ENCODE data around the gene SSBP4.

Gene SSBP4

GRCh38 chr19:18430417-18431144, 11.4 kb downstream of the SSBP4 start:
- no peaks in the 10 kb centered on the region for H3K36me3 ChIP-seq (ENCODE audit: control insufficient read depth, insufficient read depth, low read length, severe bottlenecking)
- H3K9me3 ChIP-seq (ENCODE audit: control insufficient read depth, low read length), result no peaks in the 10 kb centered on the region
- H3K27me3 ChIP-seq (replicated peaks; ENCODE audit: control insufficient read depth, insufficient read depth, low read length), result no peaks in the 10 kb centered on the region
- no peak for DNase-seq (ENCODE audit: low read depth)
- H3K4me1 ChIP-seq (ENCODE audit: control insufficient read depth, insufficient read depth, low read length), result peaks cover 15% of the 10 kb centered on the region
- no peak overlapping the region for H3K9ac ChIP-seq (ENCODE audit: low read length)
- no peak overlapping the region for H3K4me3 ChIP-seq (ENCODE audit: low read length)

DNA sequence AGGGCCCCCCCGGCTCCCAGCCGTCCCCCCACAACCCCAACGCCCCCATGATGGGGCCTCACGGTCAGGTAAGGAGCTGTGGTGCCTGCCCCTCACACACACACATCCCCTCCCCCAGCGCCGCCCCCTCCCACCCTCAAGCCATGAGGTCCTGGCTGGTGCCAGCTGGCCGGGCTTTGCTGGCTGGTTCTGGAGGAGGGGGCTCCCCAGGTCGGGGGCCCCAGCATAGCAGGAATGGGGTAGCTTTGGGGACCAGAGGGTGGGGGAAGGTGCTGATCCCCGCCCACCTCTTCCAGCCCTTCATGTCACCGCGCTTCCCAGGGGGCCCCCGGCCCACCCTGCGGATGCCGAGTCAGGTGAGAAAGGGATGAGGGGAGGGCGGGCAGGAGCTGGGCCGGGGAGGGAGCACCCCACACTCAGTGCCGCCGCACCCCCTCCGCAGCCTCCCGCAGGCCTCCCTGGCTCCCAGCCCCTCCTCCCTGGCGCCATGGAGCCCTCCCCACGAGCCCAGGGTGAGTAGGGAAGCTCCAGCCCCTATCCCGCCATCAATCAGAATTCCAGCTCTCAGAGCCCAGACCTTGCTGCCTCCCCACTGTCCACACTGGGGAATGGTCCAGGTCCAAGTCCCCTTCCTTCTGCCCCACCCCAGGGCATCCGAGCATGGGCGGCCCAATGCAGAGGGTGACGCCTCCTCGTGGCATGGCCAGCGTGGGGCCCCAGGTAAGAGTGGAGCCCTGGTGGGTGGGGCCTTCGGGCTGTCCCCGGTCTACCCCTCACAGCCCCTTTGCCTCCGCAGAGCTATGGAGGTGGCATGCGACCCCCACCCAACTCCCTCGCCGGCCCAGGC, 12.4 kb downstream of the SSBP4 start:
- H3K36me3 ChIP-seq (ENCODE audit: control insufficient read depth, insufficient read depth, low read length, severe bottlenecking), result no peaks in the 10 kb centered on the region
- no peak overlapping the region for H3K9ac ChIP-seq (ENCODE audit: low read length)
- H3K27me3 ChIP-seq (replicated peaks; ENCODE audit: control insufficient read depth, insufficient read depth, low read length), result no peaks in the 10 kb centered on the region
- no peak overlapping the region for H3K4me3 ChIP-seq (ENCODE audit: low read length)
- no peaks in the 10 kb centered on the region for H3K9me3 ChIP-seq (ENCODE audit: control insufficient read depth, low read length)
- no peak for DNase-seq (ENCODE audit: low read depth)
- peaks cover 5% of the 10 kb centered on the region for H3K4me1 ChIP-seq (ENCODE audit: control insufficient read depth, insufficient read depth, low read length)

DNA sequence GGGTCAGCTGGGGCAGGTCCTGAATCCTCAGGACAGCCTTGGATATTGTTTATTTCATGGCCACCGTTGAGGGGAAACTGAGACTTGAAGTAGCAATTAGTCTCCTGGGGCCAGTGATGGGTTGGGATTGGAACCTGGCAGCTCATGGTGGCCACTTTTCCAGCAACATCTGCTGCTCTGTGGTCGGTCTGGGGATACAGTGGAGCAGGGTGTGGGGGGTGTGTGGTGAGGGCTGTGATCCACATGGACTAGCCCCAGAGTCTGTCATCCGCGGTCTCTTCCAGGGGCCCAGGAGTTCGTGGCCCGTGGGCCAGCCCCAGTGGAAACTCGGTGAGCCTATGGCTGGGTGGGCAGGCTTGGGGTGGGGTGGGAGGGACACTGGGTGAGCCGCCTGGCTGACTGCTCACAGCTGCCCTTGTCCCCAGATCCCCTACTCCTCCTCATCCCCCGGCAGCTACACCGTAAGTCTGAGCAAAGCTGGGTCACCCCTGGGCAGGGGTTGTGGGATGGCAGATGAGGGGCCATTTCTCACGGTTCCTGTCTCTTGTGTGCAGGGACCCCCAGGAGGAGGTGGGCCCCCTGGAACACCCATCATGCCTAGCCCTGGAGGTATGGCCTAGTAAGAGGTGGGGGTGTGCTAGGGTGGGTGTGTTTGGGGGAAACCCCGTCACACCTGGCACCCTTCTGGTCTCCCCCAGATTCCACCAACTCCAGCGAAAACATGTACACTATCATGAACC, 13.2 kb downstream of the SSBP4 start:
- DNase-seq (ENCODE audit: low read depth), result no peak
- H3K27me3 ChIP-seq (replicated peaks; ENCODE audit: control insufficient read depth, insufficient read depth, low read length), result no peaks in the 10 kb centered on the region
- H3K4me1 ChIP-seq (ENCODE audit: control insufficient read depth, insufficient read depth, low read length), result no peaks in the 10 kb centered on the region
- H3K9me3 ChIP-seq (ENCODE audit: control insufficient read depth, low read length), result no peaks in the 10 kb centered on the region
- no peak overlapping the region for H3K9ac ChIP-seq (ENCODE audit: low read length)
- H3K36me3 ChIP-seq (ENCODE audit: control insufficient read depth, insufficient read depth, low read length, severe bottlenecking), result no peaks in the 10 kb centered on the region
- H3K4me3 ChIP-seq (ENCODE audit: low read length), result no peak overlapping the region

- peaks cover under 1% of the 10 kb centered on the region for H3K4me1 ChIP-seq (ENCODE audit: control insufficient read depth, insufficient read depth, low read length)
- no peaks in the 10 kb centered on the region for H3K36me3 ChIP-seq (ENCODE audit: control insufficient read depth, insufficient read depth, low read length, severe bottlenecking)
- H3K4me3 ChIP-seq (ENCODE audit: low read length), result no peak overlapping the region
- H3K9ac ChIP-seq (ENCODE audit: low read length), result no peak overlapping the region
- no peaks in the 10 kb centered on the region for H3K27me3 ChIP-seq (replicated peaks; ENCODE audit: control insufficient read depth, insufficient read depth, low read length)
- H3K9me3 ChIP-seq (ENCODE audit: control insufficient read depth, low read length), result no peaks in the 10 kb centered on the region
- DNase-seq (ENCODE audit: low read depth), result no peak
Measured at GRCh38 chr19:18433015-18433691, 14.0 kb downstream of the SSBP4 start.

DNA sequence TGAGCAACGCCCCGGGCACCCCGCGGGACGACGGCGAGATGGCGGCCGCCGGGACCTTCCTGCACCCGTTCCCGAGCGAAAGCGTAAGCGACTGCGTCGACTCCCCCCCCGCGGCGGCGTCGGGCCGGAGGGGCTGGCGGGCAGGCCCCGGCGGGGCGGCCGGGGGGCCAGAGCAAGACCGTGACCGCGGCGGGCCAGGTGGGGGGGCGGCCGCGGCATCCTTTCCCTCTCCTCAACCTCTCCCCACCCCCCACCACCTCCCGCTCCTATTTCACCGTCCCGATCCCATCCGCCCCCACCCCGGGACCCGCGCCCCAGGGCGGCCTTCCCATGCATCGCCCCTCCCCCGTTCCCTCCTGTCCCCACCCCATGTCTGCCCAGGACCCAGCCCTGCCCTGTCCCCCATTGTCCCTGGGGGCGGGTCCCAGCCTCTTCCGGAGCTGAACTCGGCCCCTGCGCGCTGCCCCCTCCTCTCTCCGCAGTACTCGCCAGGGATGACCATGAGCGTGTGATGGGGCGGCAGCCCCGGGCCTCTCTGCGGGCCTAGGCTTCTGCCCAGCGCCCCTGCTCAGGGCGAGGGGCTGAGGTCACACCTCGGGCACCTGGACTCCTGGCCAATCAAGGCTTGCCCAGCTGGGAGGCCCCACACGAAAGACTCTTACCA, 14.7 kb downstream of the SSBP4 start:
- peaks cover 8% of the 10 kb centered on the region for H3K4me1 ChIP-seq (ENCODE audit: control insufficient read depth, insufficient read depth, low read length)
- no peaks in the 10 kb centered on the region for H3K27me3 ChIP-seq (replicated peaks; ENCODE audit: control insufficient read depth, insufficient read depth, low read length)
- DNase-seq (ENCODE audit: low read depth), result no peak
- no peaks in the 10 kb centered on the region for H3K9me3 ChIP-seq (ENCODE audit: control insufficient read depth, low read length)
- H3K9ac ChIP-seq (ENCODE audit: low read length), result no peak overlapping the region
- no peaks in the 10 kb centered on the region for H3K36me3 ChIP-seq (ENCODE audit: control insufficient read depth, insufficient read depth, low read length, severe bottlenecking)
- H3K4me3 ChIP-seq (ENCODE audit: low read length), result no peak overlapping the region

GRCh38 chr19:18434411-18435175, 15.4 kb downstream of the SSBP4 start:
- no peak for DNase-seq (ENCODE audit: low read depth)
- H3K4me1 ChIP-seq (ENCODE audit: control insufficient read depth, insufficient read depth, low read length), result peaks cover 13% of the 10 kb centered on the region
- H3K4me3 ChIP-seq (ENCODE audit: low read length), result no peak overlapping the region

DNA sequence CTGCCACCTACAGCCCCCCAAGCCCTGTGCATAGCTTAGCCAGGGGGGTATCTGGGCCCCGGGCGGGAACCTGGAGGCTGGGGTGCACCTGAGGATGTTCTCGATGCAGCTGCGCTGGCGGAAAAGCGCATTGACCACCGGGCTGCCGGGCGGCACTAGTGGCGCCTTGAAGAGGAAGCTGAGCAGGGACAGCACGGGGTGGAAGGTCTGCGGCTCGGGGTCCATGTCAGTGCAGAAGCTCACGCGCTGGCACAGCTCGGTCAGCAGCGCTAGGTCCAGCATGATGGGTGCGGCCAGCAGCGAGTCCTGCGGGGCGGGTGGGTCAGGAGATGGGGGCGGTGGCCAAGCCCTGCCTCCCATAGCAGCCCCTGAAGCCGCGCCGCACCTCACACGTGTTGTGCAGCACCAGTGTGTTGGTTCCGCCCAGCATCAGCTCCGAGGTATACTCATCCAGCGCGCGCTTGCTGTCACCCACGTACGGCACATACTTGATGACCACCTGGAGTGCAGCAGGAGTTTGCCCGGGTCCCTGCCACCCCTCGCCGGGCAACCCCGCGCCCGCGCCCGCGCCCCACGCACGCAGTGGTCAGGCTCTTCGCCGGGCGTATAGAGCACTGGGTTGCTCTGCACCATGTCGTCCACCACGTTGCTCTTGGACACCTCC, 16.1 kb downstream of the SSBP4 start:
- peaks cover 16% of the 10 kb centered on the region for H3K4me1 ChIP-seq (ENCODE audit: control insufficient read depth, insufficient read depth, low read length)
- no peak for DNase-seq (ENCODE audit: low read depth)

More at GRCh38 chr19:18434411-18435175, 15.4 kb downstream of the SSBP4 start:
- no peaks in the 10 kb centered on the region for H3K9me3 ChIP-seq (ENCODE audit: control insufficient read depth, low read length)
- H3K36me3 ChIP-seq (ENCODE audit: control insufficient read depth, insufficient read depth, low read length, severe bottlenecking), result no peaks in the 10 kb centered on the region
- no peaks in the 10 kb centered on the region for H3K27me3 ChIP-seq (replicated peaks; ENCODE audit: control insufficient read depth, insufficient read depth, low read length)
- no peak overlapping the region for H3K9ac ChIP-seq (ENCODE audit: low read length)

DNA sequence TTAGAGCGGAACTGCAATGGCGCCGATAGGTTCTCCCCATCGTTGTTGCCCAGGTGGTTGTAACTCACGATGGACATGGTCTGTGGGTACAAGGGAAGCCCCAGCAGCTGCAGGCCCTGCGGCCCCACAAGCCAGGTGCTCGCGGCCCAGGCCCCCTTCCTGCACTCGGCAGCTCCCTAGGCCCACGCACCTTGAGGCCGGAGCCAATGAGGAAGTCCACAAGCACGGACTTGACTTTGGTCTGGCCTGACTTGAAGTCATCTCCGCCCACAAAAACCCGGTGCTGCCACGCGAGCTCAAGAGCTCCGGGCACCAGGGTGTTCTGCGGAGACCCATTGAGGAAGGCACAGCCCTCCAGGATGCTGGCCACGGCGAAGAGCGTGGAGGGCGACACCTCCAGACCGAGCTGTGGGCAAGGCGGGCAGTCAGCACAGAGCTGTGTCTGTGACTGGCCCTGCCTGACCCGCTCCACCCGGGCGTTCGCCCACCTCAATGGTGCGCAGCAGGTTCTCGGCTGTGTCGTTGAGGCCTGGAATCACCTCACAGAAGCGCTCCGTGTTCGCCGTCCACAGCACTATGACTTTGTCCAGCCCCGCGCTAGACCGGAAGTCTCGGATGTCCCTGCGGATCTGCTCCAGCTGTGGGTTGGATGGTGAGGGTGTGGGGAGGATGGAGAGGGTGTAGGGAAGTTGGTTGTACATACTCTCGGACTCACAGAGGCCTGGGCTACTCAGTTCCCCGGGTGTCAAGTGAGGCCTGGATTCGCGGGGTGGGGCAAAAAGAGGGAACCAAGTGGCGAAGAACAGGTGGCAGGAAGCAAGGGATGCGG, 16.9 kb downstream of the SSBP4 start:
- H3K9ac ChIP-seq (ENCODE audit: low read length), result no peak overlapping the region
- no peaks in the 10 kb centered on the region for H3K9me3 ChIP-seq (ENCODE audit: control insufficient read depth, low read length)
- no peak for DNase-seq (ENCODE audit: low read depth)
- H3K36me3 ChIP-seq (ENCODE audit: control insufficient read depth, insufficient read depth, low read length, severe bottlenecking), result no peaks in the 10 kb centered on the region
- H3K4me3 ChIP-seq (ENCODE audit: low read length), result no peak overlapping the region
- H3K4me1 ChIP-seq (ENCODE audit: control insufficient read depth, insufficient read depth, low read length), result peaks cover 16% of the 10 kb centered on the region
- no peaks in the 10 kb centered on the region for H3K27me3 ChIP-seq (replicated peaks; ENCODE audit: control insufficient read depth, insufficient read depth, low read length)

More for the DNA sequence above, 16.1 kb downstream of the SSBP4 start:
- Histone ChIP-seq H3K9ac (ENCODE audit: low read length) (no peak overlapping the region), H3K4me3 (ENCODE audit: low read length) (no peak overlapping the region), H3K27me3 (replicated peaks; ENCODE audit: control insufficient read depth, insufficient read depth, low read length) (no peaks in the 10 kb centered on the region), H3K36me3 (ENCODE audit: control insufficient read depth, insufficient read depth, low read length, severe bottlenecking) (no peaks in the 10 kb centered on the region), H3K9me3 (ENCODE audit: control insufficient read depth, low read length) (no peaks in the 10 kb centered on the region)

DNA sequence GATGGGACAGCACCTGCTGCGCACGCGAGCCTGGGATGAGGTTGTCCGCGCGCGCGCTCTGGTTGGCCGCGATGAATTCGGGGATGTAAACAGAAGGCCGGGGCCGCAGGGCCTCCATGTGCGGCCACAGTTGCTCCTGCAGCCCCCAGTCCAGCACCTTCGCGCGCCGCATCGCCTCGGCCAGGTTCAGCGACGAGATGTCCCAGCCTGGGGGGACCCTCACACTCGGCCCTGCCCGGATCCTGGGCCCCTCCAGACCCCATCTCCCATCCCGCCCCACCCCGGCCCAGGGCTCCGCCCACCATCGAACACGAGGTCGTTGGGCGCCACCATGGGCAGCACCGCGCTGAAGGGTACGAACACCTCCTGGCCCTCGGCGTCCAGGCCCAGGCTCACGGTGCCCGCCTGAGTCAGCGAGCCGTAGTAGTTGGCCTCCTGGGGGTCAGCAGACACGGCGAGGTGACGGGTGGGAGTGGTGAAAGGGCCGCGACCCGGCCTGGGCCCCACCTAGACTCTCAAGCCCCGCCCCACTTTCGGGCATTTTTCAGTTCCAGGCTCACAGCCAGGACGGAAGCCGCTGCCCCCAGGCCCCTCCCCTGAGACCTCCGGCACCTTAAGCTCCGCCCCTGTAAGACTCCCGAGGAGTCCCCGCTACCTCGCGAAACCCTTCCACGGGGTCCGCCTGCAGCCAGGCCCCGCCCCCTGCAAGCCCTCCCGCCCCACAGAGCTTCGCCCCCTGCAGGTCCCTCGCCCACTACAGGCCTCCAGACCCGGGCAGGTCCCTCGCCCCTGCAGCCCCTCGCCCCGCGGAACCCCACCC, 17.7 kb downstream of the SSBP4 start:
- H3K27me3 ChIP-seq (replicated peaks; ENCODE audit: control insufficient read depth, insufficient read depth, low read length), result no peaks in the 10 kb centered on the region
- DNase-seq (ENCODE audit: low read depth), result peak; percentile 75
- H3K4me3 ChIP-seq (ENCODE audit: low read length), result peak overlapping the region; percentile 8
- H3K36me3 ChIP-seq (ENCODE audit: control insufficient read depth, insufficient read depth, low read length, severe bottlenecking), result no peaks in the 10 kb centered on the region
- H3K9ac ChIP-seq (ENCODE audit: low read length), result no peak overlapping the region
- H3K9me3 ChIP-seq (ENCODE audit: control insufficient read depth, low read length), result no peaks in the 10 kb centered on the region
- peaks cover 16% of the 10 kb centered on the region for H3K4me1 ChIP-seq (ENCODE audit: control insufficient read depth, insufficient read depth, low read length)

All from adipocyte (in vitro differentiated cells).